Measurements from ENCODE around the gene GHDC.

GHDC gene

DNA sequence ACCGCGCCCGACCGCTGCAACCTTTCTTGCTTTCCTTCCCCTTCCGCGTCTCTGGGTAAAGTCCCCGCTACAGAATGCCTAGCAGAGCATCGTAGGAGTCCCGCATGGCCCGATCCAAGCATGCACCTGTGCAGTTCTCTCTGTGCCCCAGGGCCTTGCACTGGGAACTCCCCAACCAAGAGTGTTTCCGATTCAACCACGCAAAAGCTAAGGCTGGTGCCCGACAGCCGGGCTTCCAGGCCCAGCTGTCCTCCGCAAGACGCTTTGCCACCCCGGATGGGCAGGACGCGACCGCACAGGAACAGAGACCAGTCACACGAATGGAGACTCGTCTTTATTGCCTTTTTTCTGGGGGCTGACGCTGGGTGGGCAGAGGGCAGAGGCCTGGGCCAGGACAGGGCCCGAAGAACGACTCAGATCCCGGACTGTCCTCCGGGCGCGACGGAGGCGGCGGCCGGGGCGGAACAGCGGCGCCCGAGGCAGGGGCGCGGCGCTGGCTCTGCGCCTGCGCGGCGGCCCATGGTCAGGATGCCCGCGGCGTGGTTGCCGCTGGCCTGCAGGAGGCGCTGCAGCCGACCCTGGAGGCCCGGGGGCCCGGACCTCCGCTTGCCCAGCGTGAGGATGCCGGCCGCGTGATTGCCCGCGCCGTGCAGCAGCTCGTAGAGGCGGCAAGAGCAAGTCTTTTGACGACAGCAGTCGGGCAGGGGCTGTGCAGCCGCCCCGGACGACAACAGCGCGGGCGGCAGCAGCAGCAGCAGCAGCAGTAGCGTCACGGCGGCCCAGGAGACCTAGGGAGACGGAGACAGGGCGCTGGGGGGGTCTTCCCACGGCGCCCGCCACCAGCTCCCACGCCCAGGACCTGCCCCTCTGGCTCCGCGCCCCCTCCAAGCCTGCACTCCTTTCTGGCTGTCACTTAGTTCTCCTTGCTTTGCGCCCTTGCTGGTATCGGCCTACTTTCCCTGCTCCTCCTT is 10.3 kb downstream of the GHDC start:
- peak; percentile 85 for DNase-seq

DNA sequence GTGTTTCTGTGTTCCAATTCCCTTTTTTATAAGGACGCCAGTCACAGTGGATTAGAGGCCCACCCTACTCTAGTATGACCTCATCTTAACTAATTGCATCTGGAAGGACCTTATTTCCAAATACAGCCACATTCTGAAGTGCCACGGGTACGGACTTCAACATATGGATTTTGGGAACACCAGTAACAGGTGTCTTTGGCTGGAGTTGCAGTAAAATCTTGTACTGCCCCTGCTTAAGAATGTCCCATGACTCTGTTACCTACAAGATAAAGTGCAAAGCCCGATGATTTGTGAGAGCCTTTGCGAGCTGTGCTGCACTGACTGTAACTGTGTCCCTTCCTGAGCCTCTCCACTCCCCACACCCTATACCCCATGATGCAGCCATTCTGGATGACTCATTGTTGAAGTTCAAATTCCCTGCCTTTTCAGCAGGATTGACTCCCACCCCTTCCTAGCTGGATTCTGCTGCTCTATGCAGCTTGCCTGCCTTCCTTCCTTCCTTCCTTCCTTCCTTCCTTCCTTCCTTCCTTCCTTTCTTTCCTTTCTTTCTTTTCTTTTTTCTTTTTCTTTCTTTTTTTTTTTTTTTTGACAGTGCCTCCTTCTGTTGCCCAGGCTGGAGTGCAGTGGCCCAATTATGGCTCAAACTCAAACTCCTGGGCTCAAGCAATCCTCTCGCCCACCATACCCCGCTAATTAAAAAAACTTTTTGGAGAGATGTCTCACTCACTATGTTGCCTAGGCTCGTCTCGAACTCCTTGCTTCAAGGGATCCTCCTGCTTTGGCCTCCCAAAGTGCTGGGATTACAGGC is 11.2 kb downstream of the GHDC start:
- no peak for DNase-seq

- DNase-seq: no peak
Measured at GRCh38 chr17:42181851-42182207, 12.5 kb downstream of the GHDC start.

DNA sequence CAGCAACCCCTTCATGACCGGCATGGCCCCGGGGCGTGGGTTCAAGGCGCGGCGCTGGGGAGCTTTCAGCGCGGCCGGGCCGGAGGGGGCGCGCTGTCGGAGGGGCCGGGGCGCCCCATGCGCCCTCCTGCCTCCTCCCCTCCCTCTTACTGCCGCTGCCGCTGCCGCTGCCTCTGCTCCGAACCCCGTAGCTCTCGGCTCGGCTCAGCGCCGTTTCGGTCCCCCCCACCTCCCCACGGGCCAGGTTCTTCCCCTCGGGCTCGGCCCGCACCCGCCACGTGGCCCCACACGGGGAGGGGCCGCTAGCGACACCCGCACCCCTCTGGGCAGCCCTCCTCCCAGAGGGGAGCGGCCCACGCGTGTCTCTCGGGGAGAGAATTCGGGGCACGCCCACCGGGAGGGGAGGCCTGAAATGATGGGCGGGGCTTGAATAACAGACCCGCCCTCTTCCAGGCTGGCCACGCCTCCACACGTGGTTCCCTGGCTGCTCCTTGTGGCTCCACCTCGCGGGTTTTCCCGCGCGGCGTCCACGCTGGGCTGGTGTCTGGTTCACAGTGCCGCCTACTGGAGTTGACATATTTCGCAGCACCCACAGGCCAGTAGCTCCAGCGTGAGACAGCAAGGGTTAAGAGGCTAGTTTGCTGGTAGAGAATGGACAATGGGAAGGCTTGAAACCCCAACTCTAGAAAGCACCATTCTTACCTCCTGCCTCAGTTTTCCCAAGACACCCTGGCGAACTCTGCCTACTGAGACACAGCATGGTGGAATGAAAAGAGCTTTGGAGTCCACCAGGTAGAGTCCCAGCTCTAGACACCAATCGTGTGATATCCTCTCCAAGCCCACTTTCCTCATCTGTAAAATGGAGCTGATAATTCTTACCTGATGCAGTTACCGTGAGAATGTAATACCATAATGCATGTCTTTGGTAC is 13.1 kb downstream of the GHDC start, which contains the start of gene KCNH4:
Gene KCNH4 (minus strand): TSS at position 221 of the 929 bp plus-strand sequence. CDS start 197 bp downstream, at position 24.
- peak; percentile 26 for DNase-seq

DNA sequence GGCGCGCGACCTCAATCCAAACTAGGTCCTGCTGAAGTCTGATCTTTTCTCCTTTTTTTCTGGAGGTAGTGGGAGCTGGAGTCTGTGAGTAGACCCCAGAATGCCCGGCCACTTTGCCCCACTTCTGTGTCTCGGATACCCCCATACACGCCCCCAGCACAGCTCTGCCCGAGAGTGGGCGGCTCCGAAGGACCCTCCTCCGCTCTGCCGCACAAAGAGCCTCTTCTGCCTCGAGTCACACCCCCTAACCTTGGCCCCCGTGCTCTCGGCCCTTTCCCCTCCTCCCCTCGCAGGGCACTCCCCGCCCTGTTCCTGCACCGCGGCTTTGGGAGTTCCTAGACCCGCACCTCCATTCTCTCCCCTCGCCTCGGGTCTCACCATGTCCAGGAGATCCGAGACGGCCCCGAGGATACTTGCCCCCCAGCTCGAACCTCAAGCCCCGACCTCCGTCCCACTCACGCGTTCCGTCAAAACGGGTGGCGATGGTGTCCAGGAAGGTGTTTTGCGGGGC is 13.8 kb downstream of the GHDC start:
- peak; percentile 68 for DNase-seq

DNA sequence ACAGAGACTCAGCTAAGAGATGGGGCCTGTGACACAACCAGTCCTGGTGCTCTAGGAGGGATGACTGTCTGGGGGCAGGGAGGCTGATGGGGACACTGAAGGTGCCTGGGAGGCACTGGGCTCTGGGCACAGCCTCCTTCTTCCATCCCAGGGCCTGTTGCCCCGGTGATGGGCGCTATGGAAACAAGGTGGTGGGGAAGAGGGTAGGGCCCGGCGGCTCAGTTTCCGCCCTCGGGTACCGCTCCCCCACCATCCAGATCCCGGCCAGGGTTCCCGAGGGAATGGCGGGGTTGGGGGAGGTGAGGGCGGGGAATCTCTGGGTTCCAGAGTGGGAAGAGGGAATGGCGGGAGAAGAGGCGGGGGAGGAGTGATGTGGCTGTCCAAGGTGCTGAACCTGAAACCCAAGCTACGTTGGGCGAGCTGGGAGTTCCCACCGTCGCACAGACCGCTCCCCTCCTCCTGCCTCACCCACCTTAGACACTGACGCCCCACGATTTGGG is 14.3 kb downstream of the GHDC start:
- no peak for DNase-seq

GRCh38 chr17:42179335-42179734 is 15.0 kb downstream of the GHDC start:
- no peak for DNase-seq

DNA sequence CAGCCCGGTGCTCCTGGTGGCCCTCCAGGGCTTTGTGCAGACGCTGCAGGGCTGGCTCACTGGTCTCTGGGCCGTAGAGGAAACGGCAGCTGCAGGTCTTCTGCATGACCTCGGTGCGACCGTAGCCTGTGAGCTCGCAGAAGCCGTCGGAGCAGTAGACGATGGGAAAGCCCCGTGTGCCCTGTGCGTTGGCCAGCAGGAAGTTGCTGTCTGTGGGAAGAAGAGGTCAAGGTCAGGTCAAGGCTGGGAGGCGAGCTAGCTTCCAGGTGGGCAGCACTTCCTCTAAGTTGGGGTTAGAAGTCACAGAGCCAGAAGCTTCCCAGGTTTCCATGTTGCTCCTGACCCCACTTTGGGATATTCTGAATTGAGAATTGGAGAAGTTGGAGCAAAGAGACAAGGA is 15.5 kb downstream of the GHDC start:
- no peak for DNase-seq

GRCh38 chr17:42177684-42178083 is 16.6 kb downstream of the GHDC start:
- DNase-seq: no peak

GRCh38 chr17:42174126-42174783 is 20.0 kb downstream of the GHDC start:
- no peak for DNase-seq

- DNase-seq: no peak
Measured at GRCh38 chr17:42171831-42172230, 22.5 kb downstream of the GHDC start.

- DNase-seq: no peak
Measured at GRCh38 chr17:42169351-42169750, 24.9 kb downstream of the GHDC start.

DNA sequence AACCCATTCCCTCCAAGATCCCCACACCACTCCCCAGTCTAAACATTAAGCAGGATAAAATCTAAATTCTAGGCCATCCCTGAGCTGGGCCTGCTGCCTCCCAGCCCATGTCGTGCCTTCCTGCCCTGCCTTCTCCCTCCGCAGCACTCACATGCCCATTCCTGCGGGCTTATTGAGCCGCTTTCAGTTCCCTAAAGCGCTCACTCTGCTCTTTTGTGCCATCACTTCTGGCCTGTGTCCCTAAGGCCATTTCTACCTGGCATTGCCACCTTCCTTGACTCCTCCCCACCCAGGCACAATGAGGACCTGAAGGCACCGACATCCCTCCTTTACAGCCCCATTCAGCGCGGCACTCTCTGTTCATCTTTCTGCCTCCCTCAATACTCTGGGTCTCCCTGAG is 26.5 kb downstream of the GHDC start:
- DNase-seq: no peak

GRCh38 chr17:42166196-42166763 is 28.0 kb downstream of the GHDC start:
- no peak for DNase-seq

DNA sequence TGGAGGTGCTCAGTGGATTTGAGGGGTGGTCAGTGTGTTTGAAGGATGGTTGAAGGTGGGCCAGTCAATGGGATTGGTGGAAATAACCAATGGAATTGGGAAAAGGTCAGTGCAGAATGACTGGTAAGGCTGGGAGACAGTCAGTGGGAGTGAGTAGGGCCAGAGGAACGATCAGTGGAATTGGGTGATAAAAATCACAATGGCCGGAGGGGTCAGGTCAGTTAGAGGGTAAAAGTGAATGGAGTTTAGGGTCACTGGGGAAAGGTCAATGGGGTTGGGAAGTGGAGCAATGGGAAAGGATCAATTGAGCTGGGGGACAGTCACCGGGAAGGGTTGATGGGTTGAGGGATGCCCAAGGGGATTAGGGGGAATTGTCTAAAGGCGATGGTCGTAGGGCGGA is 28.5 kb downstream of the GHDC start:
- DNase-seq: no peak

- DNase-seq: no peak
Measured at GRCh38 chr17:42163696-42164407, 30.4 kb downstream of the GHDC start.

DNA sequence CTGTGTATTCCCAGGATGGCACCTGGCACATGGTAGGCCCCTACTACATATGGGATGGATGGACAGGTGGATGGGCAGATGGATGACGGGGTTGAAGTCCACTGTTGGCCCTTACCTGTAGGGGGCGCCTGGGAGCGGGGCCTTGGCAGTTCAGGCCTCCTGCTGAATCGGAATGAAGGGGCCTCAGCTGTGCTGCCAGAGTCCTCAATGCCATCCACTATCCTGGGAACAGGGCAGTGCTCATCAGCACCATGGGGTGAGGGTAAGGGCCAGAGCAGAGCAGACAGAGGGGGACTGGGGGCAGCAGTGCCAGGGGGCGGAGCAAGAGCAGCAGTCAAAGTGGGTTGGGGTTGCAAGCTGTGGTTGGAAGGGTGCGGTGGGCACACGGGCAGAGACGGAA is 31.2 kb downstream of the GHDC start:
- no peak for DNase-seq

- DNase-seq: no peak
Measured at GRCh38 chr17:42160531-42160910, 33.8 kb downstream of the GHDC start.

GRCh38 chr17:42159796-42160530 is 34.3 kb downstream of the GHDC start:
- DNase-seq: no peak

Measured in right kidney (tissue), 1 donor.